GM18519 (cell line): Measurements from ENCODE around the gene TSPAN9.

Source experiments
- ATAC-seq: cut with Tn5 transposase; IDR thresholded peaks from one replicate; pipeline ENCODE4 v1.9.1; 2021; ENCODE audit warnings: mild to moderate bottlenecking, moderate library complexity; ENCODE audit not compliant: unreplicated experiment, low FRiP score

The TSPAN9 gene

DNA sequence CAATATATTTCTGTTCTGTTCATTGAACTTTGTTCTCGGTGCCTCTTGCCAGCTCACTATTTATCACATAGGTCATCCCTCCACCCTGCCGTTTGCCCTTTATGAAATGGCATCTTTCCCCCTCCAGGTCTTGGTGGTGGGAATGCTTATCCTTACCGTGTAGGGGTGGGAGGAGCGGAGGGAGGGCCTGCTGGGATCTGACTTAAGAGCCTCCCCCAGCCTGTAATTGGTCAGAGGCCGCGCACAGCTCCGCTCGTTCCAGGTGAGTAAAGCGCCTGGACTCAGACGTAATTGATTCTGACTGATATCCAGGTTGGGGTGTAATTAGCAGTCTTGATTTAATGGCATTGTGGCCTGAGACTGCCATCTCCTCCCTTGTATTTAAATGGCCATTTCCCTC, 185.3 kb downstream of the TSPAN9 start:
- no peak for ATAC-seq

DNA sequence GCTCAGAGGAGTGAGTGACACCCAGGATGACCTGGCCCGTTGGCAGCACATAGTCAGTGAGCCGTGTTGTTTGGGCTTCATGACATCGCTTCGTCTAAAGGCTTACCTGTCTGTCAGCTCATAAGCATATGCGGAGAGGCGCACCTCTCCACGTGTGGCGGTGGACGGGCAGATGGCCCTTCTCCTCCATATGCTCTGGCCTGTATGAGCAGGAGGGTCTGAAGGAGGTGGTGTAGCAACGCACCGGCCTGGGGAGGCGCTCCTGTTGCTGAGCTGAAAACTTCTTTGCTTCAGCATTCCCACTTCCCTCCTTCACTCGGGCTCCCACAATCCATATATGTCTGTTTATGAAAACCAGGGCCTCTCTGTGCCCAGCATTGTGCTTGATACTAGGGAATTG, 186.1 kb downstream of the TSPAN9 start:
- ATAC-seq: no peak

DNA sequence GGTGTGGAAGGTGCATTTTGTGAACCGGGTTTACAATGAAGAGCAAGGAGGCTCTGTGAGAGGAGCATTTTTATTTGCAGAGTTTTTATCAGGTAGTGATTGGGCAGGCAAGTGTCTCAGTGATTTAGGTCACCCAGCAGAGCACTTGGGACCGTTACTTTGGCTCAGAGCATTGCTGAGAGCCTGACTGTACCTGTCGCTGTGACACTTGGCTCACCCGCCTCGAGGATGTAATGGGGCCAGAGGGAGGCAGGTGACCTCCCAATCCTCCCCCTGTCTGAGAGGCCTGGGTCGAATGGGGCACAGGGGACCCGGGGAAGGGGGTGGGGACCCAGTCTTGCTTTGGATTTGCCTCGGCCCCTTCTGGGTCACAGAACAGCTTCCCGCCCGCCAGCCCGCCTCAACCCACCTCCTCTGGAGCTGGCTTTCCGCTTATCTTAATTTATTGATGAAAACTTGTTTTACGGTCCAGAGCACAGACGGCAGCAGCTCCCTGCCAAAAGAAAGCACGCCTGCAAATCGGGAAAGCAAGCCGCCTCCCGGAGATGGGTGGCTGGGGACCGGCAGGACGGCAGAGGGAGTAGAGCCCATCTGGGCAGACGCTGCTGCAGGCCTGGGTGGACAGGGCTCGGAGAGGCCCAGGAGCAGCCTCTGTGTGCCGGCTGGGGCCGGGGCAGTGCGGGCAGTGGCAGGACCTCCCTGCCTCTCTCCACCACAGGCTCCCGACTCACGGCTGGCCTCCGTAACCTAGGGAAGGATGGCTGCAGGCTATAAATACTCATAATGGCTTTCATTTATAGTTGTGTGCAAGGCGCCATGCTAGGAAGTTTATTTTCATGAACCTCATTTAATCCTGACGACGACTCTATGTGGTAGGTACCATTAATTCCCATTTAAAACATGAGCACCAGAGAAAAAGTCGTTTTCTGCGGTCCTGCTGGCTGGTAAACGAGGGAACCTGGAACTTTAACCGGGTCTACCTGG, 187.1 kb downstream of the TSPAN9 start:
- no peak for ATAC-seq

DNA sequence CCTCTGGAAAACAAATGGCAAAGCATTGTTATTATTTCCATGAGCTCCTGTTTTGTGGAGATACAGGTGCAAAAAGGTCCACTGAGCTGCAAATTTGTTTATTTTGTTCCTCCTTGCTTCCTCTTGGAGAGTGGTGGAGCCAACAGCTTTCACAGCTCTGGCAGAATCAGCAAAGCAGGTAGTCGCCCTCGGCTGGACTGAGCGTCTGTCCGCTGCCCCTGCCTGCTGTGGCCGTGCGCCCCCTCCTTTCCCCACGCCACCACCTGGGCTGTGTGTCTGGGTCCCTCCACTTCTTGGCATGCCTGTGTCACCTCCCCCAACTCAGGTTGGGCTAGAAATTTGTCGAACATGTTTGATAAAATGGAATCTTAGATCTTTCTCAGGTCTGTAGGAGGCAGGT, 188.2 kb downstream of the TSPAN9 start:
- ATAC-seq: no peak

DNA sequence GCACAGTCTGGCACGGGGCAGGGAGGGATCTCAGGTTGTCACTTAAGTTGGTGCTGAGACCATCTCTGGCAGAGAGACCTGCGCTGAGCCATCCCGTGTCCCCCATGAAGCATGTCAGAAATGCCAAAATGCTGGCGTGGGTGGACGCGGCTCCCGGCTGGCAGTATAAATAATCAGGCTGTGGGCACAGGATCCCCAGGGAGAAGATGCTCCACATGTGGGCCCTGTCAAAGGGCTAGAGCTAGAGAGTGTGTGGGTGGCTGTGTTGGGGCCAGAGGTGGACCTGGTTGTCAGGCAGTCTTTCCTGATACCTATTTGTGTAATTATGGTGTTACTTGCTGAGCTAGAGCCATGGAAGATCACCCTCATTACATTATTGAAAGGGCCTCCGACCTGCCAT, 189.5 kb downstream of the TSPAN9 start:
- no peak for ATAC-seq

DNA sequence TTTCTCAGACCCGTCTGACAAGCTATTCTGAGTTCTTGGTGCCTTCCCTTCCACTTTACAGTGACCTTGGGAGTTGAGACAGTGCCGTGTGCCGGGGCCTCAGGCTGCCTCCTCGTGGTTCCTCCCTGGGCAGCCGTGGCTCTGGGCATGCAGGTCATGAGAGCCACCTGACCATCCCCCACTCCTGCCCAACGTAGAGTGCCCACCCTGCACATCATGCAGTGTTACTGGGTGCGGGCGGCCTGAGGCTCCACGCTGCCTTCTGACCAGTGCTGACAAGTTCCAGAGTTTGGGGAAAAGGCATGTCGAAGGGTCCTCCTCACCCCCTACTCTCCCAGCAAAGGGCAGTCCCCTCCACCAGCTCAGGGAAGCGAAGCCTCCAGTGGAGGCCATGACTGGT, 190.5 kb downstream of the TSPAN9 start:
- ATAC-seq: no peak

DNA sequence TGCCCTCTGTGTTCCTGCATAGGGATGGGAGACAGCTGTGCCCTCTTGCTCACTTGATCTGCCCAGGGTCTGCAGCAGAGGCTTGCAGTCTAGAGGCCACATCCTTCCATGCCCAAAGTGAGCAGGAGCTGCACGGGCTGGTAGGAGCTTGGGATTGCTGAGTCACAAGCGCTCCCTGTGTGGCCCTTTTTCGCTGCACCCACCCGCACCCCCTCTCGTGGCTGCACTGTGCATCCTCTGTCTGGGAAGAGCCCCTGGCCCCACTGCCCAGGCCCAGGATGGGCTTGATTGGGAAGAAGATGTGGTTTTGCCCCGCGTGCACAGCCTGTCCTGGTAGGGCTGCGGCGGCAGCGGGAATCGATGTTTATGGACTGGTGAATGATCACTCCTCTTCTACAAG, 192.4 kb downstream of the TSPAN9 start:
- no peak for ATAC-seq

DNA sequence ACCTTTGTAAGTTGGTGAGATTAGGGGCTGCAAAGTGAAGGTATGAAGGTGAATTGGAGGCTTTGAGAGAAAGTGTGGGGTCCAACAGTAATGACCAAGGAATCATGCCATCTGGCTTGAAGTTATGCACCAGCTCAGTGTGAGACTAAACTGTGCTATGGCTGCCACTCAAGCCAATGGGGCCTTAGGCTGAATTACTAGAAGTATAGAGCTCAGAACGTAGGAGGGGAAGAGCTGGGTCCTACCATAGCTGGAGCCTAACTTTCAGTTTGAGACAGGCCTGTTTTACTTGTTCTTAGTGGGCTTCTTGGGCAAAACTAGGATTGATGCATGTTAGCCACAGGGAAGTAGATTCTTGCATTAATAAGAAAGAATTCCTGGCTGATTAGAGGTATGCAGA, 194.0 kb downstream of the TSPAN9 start:
- ATAC-seq: no peak

DNA sequence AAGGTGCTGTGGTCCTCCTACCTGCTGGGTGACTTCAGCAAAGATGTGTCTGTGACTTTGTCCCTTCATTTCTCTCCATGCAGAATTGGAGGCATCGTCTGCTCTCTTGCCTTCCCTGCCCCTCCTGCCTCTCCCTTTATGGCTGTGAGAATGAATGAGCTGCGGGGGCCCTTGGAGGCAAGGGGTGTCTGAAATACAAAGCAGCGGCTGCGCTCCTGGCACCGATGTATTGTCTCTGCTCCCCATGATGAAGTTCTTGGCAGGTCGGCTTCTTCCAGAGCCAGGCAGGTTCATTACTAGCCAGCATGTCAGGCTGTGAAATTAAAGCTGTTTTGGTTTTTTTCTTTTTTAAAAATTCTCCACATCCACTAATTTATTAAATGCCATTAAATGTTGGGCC, 194.5 kb downstream of the TSPAN9 start:
- no peak for ATAC-seq

DNA sequence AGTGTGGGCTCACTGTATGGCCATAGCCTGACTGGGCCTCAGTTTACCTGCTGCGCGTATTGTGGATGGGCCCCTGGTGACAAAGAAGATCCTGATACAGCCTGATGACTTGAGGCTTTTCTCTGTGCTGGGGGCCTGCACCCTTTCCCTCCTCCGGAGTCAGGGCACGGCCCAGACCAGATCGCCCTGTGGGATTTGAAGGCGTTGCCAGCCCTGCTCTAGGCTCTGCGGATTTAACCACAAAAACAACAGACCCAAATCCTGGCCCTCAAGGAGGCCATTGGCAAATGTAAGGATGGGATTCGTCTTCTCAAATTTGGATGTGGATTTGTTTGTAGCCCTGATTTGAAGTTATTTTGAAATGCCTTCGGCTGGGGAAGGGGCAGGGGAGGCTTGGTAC, 195.8 kb downstream of the TSPAN9 start:
- no peak for ATAC-seq

DNA sequence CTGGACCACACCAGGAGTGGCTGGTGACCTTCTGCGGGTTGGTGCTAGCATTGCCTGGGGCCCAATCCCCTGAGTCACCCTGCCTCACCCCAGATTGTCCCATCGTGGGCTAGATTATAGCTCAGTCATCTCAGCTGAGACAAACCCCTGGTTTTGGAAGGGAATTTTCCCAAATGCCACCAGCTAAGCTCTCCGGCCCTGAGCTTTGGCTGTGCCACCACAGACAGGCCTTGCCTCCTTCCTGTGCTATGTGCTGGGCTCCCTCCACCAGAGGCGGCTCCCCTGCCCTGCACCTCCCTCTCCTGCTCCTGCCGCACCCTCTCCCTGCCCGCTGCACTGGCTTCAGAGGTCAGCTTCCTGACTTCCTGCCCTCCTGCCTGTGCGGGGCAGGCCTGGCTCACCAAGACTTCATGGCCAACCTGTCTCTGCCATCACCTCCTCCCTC, 196.3 kb downstream of the TSPAN9 start:
- no peak for ATAC-seq

DNA sequence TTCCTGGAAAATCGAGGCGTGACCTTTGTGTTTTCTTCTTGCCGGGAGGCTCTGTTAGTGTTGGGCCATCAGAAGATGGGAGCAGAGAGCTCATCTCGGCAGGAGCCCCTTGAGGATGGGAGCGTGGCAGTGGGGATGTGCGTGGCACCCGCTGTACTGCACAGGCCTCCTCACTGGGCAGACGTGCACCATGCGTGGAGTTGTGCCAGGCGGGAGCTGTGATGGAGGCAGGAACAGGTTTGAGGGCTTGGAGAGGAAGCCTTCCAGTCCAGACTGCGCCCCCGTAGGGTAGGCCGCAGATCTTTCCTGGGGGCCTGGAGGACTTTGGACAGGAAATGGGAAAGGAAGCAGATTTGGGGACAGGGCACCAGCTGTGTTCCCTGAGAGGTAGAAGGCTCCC, 197.5 kb downstream of the TSPAN9 start:
- no peak for ATAC-seq

DNA sequence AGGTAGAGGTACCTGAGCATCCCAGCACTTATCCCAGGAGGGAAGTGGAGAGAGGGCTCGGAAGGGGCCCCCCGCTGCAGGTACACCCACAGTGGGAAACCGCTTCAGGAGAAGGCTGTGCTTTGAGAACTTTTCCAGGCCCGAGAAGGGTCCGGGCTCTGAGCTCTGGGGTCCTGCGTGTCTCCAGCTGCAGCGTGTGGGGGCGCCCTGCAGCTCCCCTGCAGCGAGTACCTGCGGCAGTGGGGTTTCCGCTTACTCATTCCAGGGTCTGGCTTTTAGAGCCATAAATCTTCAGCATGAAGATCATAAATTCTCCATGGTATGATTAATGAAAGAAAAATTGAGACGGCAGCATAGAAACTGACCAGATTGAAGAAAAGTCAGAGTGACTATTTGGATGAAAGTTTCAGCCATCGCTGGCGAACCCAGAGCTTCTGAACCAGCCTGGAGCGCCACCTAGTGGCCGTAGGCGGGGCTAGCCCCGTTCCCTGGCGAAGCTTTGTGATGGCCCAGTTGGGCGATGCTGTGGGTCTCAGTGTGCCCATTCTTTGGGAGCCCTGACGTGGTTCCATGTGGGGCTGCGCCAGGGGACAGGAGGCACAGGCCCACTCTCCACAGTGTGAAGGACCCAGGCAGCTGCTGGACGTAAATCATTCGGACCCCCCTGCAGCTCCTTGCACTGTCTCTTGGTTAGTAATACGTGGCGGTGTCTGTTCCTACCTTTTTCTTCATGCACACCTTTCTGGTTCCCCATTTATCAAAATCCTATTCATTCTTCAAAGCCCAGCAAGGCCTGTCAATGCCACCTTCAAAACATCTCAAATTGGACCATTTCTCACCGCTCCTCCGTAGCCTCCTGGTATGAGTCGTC, 198.2 kb downstream of the TSPAN9 start:
- ATAC-seq: no peak

DNA sequence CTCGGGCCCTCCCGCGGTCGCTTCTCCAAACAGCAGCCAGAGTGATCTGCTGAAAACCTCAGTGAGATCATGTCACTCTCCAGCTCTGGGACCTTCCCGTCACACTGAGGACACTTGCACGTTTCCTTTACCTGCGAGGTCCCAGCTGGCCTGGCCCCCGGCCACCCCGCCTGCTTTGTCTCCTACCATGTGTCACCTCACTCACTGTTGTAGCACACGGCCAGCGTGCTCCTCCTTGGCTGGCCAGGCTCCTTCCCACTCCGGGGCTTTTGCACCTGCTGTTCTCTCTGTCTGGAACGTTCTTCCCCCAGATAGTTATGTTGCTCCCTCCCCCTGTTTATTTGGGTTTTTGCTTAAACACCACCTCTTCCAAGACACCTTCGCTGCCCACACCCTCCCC, 199.0 kb downstream of the TSPAN9 start:
- no peak for ATAC-seq

DNA sequence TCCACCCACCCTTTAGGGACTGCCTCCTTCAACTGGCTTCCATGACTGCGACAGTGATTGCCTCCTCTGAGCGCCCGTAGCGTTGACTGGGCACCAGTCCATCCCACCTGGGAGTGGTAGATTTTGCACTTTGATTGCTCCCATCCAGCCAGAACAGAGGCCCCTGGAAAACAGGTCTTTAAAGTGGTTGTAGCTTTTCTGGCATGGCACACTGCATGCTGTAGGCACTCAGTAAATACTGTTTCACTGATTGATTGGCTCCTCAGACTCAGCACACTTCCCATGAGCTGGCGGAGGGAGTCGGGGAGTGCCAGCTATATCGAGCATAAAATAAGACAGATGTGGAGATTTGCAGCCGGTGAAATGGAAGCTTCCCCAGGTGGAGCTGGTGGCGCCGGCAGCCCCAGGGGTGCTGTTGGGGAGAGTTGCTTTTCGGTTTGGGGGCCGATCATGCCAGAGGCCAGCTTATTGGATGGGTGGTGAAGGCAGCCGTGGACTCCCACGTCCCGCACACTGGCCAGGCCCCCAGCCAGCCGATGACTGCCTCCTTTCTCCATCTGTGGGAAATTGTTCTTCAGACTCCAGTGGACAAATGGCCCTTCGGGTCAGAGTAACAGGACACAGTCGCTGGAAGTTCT, 200.2 kb downstream of the TSPAN9 start:
- no peak for ATAC-seq

DNA sequence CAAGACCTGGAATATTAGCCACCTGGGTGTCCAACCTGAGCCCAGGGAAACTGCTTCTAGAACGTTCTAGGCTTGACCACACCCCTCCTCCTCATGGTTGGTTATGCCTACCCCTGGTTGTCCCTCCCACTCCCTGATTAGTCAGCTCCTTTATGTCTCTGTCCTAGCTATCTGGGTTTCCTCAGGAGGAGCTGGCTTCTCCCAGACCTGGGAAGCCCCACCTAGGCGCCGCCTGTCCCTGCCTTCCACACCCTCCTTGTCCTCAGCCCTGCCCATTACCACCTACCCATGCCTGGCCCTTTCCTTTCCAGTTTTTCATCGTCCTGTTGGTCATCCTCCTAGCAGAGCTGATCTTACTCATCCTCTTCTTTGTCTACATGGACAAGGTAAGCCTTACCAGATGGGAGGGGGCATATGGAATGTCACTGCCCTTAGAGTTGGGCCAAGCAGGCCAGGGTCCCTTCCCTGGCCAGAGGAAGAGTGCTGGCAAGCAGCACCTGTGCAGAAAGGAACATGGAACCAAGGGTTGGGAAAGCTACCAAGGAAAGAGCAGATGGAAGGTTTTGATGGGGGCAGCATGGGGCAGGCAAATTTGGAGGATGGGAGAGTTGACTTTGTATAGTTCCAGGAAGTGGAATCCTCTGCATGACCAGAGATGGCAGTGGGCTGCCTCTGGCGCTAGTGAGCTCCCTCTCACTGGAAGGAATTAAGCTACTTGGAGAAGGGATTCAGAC, 201.7 kb downstream of the TSPAN9 start:
- ATAC-seq: no peak

DNA sequence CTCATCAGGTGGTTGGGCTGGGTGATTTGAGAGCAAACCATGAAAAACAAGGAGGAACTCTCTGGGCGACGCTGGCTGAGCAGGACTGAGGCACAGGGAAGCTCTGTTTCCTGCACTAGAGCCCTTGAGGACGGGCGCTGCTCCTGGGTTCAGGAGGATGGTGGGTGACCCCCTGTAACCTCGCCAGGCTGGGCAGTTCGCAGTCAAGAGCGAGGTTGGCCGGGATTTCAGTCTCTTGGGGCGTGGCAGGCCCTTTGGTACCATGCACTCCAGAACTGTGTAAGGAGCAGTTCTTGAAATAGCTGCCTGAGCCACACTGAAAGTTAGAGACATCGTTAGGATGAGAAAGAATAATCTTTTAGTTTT, 202.2 kb downstream of the TSPAN9 start:
- no peak for ATAC-seq

DNA sequence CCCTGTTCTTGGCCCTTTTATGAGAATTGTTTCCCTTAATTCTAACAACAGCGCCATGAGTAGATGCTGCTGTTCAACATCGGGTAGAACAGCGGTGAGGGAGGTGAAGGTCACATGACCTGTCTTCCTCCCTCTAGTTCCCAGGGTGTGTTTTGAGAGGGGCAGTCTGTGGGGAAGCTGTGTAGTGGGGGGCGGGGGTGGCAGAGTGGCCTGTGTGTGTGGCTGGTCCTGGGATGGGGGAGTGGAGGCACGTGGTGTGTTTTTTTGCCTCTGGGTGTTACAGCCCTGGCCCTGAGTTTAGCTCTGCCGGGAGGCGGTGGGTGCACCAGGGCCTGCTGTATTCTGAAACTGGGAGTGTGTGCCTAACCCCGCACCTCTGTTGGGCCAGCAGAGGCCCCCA, 202.7 kb downstream of the TSPAN9 start:
- ATAC-seq: no peak

DNA sequence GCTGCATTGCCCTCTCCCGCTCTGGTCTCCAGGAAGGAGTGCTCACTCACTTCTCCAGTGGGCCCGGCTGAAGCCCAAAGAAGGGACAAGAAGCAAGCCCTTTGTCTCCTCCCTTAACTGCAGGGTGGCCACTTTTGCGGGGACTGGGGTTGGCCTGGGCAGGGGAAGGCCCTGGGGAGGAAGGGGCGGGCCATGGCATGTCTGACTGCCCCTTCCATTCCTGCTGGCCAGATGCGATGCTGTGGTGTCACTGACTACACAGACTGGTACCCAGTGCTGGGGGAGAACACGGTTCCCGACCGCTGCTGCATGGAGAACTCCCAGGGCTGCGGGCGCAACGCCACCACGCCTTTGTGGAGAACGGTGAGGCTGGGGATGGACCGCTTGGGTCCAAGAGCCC, 203.8 kb downstream of the TSPAN9 start:
- ATAC-seq: no peak

DNA sequence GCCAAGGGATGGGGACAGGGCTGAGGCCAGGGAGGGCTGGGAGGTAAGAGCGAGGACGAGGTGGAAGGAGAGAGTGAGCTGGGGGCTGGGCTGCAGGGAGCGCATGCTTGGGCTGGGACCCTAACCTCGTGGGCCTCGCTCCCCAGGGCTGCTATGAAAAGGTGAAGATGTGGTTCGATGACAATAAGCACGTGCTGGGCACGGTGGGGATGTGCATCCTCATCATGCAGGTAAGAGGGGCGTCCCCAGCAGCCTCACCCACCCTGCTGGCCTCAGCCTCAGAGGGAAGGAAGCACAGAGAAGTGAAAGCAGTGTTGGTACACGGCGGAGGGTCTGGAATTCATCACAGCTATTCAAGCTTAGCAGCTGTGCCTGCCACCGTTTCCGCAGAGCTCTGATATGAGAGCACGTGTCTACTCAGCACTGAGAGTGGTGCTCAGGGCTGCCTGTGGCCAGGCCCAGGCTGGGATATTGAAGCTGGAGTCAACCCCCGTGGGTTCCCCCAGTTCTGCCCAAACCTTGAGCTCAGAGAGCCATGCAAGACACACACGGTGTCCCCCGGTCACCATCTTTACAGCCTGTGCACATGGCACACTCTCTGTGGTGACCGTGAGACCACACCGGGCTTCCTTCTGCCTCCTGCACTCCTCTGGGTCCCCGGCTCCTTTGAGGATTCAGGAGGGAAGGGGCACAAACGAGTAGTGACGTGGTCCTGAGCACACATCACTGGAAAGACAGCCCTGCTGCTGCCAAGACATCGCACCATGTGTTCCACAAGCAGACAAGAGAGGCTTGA, 204.6 kb downstream of the TSPAN9 start:
- no peak for ATAC-seq
